Posterior vena cava (tissue), 2 donors: ENCODE data around the gene C2orf76. TPM values are rescaled to one million over a fixed set of nuclear protein-coding genes. Genes with fewer than 3 reads are reported as not detected.
"Not testable (repeated sequence)": the region's sequence is repeated elsewhere in the genome, so short reads cannot be mapped to it uniquely, and the experiment has no call there.

Source experiments
- DNase-seq: peaks from one replicate; pipeline ENCODE4 v3.0.0-alpha.2; 2020; ENCODE audit warnings: low spot score
- intact Hi-C, 2 donors: fragments of 100-400 bp; cut with DNase I; formaldehyde crosslinking; loops; one replicate each; pipeline versions ENCODE4 v1.14.1 to v1.14.2; 2022 to 2023
- total RNA-seq, 2 donors: library from RNA; stranded (reverse); fragmentation: NEBNext Ultra II Directional; extraction: Animal tissue kit (Norgen Biotek cat#: 25700); gene quantifications; one replicate each; pipeline ENCODE4 v1.2.1, GENCODE V29; 2021
- donor health status: DM: yes; HTN: yes; CAD: no.
- donor health status: DM: yes; HTN: yes; CAD: no.

The C2orf76 gene
- total RNA-seq, 2 donors from 2014 or later = 9.2 to 12.1 TPM

DNA sequence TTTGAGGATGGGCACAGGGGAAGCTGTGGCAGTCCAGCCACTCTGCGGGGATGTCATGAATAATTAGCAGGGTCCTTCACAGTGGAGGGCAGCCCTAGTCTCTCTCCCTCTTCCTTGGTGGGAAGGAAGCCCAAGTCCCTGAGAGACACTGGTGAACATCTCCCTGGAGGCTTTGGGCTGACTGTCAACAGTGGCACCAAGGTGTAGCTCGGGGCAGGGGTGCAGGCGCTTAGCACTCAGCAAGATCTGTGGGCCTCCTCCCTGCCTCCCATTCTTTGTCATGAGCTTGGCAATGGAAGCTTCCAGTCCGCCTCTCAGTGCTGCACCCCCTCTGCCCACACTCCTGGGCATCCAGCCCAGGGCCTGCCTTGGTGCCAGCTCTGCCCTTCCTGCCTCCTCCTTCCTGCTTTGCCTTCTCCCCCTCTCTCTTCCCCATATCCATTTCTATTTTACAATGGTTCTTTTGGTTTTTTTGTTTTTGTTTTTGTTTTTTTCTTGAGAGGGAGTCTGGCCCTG is 83.6 kb downstream of the C2orf76 start:
- intact Hi-C loops = loop anchor here (10.0 kb wide), 2 partner anchors 268 to 398 kb away; no protein-coding TSS in a partner anchor
- no peak for DNase-seq

DNA sequence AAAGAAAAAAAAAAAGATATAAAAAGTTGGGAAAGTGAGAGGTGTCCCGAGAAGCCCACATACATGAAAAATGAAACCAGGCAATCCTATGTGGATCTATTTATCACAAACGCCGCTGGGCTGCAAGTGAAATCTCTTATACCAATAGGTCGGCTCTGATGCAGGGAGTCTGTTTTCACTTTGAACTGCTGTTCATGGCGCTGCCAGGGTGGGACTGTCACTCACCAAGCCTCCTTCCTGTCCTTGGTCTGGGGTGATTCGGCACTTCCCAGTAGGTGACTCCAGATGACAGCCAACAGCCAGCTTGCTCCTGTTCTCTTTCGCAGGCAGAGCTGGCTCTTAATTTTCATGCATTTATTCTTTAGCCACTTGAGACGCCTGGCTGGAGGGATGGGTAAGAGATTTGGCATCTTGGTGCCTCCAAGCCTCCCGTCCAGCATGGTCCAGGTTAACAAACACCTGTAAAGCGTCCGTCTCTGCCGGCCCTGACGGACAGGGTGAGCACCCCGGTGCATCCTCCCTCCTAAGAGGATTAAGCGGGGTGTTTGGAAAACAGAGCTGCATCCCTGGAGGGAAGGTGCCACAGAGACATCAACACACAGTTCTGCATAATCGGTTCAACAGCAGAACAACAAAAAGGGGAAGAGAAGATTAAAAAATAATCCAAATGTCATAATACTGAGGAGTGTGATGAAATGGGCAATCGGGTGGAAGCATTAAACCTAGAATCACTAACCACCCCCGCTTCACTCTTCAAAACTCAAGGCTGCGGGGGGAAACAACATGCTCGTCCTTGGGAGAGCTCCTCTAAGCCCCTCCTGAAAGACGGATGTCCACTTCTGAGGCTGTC is 84.3 kb downstream of the C2orf76 start:
- intact Hi-C loops = loop anchor here (10.0 kb wide), 2 partner anchors 268 to 398 kb away; no protein-coding TSS in a partner anchor
- no peak for DNase-seq

DNA sequence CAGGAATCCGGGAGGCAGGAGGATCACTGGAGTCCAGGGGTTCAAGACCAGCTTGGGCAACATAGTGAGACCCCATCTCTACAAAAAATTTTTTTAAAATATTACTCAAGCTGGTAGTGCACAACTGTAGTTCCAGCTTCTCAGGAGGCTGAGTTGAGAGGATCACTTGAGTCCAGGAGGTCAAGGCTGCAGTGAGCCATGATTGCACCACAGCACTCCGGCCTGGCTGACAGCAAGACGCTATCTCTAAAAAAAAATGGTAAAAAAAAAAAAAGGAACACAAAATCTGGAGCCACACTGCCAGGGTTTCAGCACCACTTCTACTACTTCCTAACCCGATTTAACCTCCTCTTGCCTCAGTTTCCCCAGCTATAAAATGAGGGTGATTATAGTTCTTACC is 86.0 kb downstream of the C2orf76 start:
- intact Hi-C loops = loop anchor here (10.0 kb wide), 2 partner anchors 266 to 396 kb away; no protein-coding TSS in a partner anchor
- no peak for DNase-seq

DNA sequence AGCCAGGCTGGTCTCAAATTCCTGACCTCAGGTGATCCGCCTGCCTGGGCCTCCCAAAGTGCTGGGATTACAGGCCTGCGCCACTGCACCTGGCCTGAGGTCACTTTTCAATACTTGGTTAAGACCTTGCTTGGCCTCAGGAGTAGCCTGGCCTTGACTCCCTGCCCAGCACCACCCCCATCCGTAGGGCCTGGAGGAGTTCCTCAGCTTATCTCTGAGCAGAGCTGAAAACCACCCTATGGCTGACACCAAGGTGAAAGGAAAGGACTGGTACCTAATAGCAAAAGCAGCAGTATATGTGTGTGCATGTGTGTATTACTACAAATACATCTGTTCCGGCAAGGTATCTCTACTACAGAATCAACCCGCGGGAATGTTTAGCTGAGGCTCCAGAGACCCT is 87.0 kb downstream of the C2orf76 start:
- intact Hi-C loops = loop anchor here (10.0 kb wide), 2 partner anchors 265 to 395 kb away; no protein-coding TSS in a partner anchor
- DNase-seq = no peak

DNA sequence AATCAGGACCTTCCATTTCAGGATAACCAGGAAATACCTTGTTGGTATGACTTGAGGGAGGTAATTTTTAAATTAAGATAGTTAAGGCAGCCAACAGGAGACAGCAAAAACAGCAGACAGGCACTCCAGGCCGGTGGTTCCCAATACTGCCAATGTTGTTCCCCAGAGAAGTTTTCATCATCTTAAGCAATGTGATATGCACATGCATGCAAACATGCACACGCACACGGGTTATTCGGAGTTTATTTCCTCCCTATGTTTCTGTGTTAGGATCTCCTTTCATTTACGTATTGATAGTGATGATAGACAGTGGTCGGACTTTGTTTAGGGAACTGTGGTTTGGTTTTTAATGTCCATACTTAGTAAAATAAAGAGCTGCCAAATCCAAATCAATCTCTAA is 87.7 kb downstream of the C2orf76 start:
- DNase-seq = no peak
- intact Hi-C loops = no loop called here

DNA sequence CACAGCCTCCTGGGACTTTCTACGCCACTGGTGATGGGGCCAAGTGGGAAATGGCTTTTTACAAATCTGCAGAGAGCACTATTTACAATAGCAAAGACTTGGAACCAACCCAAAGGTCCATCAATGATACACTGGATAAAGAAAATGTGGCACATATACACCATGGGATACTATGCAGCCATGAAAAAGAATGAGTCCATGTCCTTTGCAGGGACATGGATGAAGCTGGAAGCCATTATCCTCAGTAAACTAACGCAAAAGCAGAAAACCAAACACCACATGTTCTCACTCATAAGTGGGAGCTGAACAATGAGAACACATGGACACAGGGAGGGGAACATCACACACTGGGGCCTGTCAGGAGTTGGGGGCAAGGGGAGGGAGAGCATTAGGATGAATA is 88.2 kb downstream of the C2orf76 start:
- DNase-seq, intact Hi-C loops: not testable (repeated sequence)

DNA sequence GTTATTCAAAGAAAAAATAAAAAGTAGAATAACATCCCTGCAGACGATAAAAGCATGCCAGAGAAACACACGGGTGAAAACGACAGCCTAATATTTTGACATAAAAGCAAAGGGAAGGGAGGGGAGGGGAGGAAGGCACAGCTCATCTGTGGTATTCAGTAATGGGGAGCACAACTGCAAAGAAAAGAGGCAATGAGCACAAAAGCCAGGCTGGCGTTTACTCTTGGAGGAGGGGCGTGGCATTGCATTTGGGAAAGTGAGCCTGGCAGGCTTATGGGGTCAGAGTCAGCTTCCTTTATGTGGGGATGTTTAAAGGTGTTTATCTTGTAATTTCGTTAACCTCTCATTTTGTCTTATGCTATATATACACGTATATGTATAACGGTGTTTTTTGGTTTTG is 89.8 kb downstream of the C2orf76 start:
- no peak for DNase-seq
- intact Hi-C loops = no loop called here

DNA sequence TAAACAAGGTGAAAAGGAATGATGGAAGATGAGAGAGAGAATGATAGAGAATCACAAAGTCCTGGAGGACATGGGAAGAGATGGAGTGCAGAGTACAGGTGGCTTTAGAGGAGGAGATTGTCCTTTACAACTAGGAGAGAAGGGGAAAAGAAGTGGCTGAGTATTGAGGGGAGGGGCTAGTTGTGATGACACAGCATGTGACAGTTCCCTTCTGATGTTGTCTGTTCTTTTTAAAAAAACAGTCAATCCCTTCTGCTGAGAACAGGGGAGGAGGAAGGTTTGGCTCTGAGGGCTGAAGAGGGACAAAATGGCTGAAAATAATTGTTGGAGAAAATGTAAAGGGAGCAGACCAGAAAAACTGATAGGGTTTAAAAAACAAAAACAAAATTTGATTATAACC is 99.0 kb downstream of the C2orf76 start:
- intact Hi-C loops = no loop called here
- DNase-seq = no peak

DNA sequence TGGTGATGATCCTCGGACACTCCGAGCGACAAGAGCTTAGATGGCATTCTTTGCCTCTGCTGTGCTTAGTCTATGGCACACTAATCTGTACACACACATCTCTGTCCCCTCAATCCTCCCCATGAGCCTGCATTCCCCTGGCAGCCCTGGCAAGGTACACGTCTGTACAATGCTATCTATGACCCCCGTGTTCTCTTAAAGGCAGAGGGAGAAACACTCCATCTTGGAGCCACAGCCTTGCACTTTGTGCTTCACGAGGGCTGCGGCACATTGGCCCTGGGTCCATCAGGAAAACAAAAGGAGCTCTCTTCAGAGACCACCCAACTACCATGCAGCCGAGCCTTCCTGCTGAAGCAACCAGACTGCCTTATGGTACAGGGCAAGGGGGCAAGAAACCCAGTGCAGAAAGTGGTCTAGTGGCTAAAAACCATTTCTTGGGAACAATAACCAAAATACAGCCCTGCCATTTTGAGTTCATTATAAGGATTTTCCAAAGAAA is 100.5 kb downstream of the C2orf76 start:
- intact Hi-C loops = no loop called here
- DNase-seq = no peak

DNA sequence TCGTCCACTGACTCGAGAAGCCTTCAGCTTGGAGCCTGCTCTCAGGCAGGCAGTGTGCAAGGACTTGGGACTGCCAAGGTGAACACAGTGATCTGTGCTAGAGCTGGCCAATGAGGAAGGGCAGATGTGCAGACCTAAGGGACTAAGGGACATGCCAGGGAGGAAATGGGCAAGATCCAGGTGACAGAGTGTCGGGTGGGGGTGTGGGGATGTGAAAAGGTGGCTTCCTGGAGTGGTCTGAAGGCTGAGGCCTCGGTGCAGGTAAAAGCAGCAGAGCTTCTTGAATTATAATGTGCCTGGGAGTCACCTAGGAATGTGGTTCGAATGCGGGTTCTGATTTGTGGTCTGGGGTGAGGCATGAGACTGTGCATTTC is 101.0 kb downstream of the C2orf76 start:
- intact Hi-C loops = no loop called here
- DNase-seq = no peak

DNA sequence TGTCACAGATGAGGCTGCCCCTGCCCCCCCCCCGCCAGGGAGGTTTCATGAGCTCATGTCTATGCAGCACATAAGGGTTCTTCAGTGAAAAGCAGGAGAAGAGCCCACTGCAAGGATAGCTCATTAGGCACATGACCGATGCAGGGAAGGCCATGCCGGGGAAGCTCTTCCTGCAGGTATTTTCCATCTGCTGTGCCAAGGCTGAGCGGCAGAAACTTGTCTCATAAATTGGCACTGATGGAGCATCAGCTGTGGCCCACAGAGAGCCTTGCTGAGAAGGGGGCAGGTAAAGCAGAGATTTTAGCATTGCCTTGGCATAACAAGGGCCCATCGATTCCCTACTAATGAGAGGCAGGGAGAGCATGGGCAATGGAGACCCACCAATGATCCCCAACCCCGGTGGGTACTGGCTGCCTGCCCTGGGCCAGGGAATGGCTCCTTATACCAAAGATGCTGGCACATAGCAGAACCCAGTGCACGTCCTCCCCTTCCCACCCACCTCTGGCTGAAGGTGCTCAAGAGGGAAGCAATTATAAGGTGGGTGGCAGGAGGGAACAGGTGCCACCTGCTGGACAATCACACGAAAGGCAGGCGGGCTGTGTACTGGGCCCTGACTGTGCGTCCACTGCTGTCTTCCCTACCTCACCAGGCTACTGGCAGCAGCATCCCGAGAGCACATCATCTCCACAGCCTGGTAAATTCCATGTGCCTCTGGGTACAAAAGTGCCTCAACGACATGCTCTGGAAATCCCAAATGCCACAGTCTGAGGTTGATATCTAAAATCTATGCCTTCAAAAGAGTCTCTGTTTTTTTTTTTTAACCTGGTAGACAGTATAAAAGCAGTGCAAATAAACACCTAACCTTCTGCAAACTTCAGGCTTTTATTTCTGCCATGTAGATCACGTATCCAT is 101.6 kb downstream of the C2orf76 start:
- intact Hi-C loops = no loop called here
- no peak for DNase-seq

DNA sequence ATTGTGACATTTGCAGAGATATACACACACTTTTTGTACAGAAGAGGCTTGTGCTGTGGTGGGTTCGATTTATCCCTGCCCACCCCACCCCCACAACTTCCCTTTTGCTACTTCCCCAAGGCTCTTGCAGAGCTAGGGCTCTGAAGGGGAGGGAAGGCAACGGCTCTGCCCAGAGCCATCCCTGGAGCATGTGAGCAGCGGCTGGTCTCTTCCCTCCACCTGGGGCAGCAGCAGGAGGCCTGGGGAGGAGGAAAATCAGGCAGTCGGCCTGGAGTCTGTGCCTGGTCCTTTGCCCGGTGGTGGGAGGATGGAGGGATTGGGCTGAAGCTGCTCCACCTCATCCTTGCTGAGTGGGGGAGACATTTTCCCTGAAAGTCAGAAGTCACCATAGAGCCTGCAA is 103.0 kb downstream of the C2orf76 start:
- intact Hi-C loops = no loop called here

DNA sequence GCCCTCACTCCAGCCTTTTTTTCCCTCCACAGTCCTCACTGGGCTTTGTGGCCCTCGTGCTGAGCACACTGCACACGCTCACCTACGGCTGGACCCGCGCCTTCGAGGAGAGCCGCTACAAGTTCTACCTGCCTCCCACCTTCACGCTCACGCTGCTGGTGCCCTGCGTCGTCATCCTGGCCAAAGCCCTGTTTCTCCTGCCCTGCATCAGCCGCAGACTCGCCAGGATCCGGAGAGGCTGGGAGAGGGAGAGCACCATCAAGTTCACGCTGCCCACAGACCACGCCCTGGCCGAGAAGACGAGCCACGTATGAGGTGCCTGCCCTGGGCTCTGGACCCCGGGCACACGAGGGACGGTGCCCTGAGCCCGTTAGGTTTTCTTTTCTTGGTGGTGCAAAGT is 103.6 kb downstream of the C2orf76 start:
- intact Hi-C loops = no loop called here
- DNase-seq = no peak

More for the DNA sequence above, 103.0 kb downstream of the C2orf76 start:
- no peak for DNase-seq

DNA sequence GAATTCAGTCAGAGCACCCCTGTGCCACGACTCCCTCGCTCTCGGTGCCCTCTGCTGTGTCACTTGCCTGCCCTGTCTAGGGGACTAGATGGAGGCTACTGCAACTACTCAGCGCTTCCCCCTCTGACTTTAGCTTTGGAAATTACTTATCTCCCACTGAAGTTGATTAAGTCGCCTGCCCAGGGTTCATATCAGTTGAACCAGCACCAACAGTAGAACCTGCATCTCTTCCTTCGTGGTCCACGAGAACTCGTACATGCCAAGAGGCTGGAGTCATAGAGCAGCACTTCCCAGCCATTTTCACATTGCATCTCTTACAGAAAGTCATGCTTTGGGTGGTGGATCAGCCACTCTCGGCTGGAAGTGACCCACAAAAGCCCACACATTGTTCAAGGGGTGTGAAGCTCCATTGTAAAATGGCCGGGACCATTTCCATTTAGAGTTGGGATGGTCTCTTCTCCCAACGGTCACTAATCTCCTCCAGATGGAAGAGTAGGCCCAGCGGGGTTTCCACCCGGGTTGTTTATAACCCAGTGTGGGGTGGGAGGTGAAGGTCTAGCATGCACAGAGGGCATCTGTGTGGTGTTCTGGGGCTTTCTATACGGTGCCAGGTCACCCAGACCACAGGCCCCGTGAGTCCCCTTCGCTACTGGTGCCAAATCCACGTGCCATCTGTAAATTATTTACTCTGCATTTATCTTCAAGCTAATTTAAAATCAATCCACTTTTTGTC is 105.0 kb downstream of the C2orf76 start:
- intact Hi-C loops = no loop called here
- DNase-seq = no peak

DNA sequence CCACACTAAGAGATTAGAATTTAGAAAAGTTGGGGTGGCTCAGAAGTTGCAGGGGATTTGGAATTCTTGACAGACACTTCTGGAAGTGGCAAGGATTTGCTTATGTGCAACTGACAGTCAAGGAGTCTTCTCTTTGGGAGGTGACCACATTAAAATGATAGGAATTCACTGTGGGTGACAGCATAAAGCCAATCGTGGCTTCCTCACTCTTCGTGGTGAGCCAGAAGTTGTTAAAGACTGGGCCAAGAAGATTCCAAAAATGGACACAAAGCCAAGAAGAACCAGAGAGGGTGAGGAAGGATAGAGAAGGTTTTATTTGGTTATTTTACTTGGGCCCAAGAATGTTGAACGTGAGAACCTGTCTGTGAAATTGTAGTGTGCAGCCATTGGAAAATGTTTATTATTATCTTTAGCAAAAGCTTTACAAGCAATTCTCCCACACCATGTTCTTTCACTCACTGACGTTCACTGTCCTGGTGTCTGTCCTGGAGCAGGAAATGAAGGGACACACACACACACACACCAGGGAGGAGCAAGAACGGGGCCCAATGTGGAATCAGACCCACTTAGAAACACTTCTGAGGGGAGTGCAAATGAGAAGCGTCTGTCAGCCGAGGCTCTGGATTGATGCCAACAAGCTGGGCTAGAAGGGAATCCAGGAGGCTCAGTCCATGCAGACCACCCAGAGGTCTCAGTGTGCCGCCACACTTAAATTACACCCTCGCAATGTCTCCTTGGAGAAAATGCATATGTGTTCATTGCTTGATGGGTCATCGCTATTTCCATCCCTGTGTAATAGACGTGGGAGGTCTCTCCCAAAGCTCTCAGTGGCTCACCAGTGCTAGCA is 105.8 kb downstream of the C2orf76 start:
- DNase-seq = no peak
- intact Hi-C loops = no loop called here

DNA sequence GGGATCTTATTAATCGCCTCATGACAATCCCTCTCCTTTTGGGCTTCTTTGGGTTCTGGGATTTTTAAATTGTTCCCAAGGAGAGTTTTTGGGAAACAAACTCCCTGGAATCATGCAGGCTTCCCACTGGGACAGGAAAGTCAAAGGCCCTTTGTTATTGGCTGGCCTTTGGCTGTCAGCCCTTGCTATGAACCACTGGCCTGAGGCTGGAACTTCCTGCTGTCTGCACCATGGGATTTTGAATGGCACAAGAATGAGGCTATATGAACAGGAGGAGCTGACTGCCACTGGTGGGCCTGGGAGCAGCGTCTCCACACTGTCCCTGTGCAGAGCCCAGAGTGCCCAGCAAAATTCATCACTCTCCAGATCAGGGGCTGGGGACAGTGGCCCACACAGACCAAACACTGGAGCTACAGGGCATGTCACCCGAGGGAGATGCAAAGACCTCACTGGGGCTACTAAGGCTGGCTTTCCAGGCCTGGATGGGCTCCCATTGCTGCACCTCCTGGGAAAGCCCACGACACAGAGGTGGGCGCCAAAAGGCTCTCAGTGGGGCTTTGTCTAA is 107.3 kb downstream of the C2orf76 start:
- intact Hi-C loops = no loop called here
- DNase-seq = no peak

DNA sequence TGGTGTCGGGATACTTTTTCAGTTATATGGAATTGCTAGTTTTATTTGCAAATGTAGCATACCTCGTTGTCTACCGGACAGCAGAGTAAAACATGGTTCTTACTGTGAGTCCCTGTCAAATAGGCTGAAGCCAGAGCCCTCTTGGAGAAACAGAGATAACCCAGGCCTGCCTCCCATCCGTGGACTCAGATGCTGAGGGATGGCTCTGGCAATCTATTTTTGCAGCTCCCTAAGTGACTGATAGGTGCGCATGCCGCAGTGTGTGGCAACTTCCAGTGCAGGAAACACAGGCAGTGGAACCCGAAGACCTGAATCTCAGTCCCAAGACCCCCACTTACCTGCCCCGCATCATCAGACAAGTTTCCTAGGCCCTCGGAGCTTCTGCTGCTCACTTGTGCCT is 109.4 kb downstream of the C2orf76 start:
- DNase-seq = no peak
- intact Hi-C loops = no loop called here

DNA sequence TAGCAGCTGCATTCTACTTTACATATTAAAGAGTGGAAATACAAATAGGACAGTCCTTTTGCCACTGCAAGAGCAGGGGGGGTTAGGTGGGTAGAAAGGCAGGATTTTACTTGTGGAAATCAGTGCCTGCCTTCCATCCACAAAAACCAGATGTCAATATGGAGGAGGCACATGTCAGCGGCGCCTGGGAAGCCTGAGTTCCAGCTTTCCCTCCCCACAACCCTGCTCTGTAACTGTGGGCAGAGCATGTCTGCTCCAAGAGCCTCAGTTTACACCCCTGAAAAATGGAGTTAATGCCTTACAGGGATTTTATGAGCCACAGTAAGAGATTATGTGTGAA is 110.1 kb downstream of the C2orf76 start:
- no peak for DNase-seq
- intact Hi-C loops = no loop called here
